VCaP (cell line): Measurements from ENCODE around the gene ERLIN1.

Source experiments
- H3K27ac ChIP-seq: fragments of 450-650 bp; 2 replicates; pipeline ENCODE4 v1.5.1; 2017
- CTCF ChIP-seq: fragments of 450-650 bp; conservative IDR thresholded peaks from 2 replicates; pipeline ENCODE4 v1.5.1; 2017; ENCODE audit warnings: mild to moderate bottlenecking, moderate library complexity

ERLIN1 gene

GRCh38 chr10:100155936-100156335 is 29.9 kb downstream of the ERLIN1 start:
- no peak overlapping the region for H3K27ac ChIP-seq
- TF ChIP-seq CTCF = no peak

GRCh38 chr10:100154666-100155065 is 31.2 kb downstream of the ERLIN1 start:
- H3K27ac ChIP-seq = no peak overlapping the region

GRCh38 chr10:100153239-100153825 is 32.5 kb downstream of the ERLIN1 start:
- no peak for TF ChIP-seq CTCF
- H3K27ac ChIP-seq = no peak overlapping the region

More at GRCh38 chr10:100154666-100155065, 31.2 kb downstream of the ERLIN1 start:
- TF ChIP-seq CTCF = no peak

- no peak overlapping the region for H3K27ac ChIP-seq
- TF ChIP-seq CTCF = no peak
Observed at GRCh38 chr10:100151723-100152300, 34.0 kb downstream of the ERLIN1 start.

- H3K27ac ChIP-seq = no peak overlapping the region
- TF ChIP-seq CTCF = no peak
Observed at GRCh38 chr10:100148353-100149211, 37.2 kb downstream of the ERLIN1 start.

- no peak for TF ChIP-seq CTCF
- H3K27ac ChIP-seq = no peak overlapping the region
Observed at GRCh38 chr10:100146875-100147650, 38.8 kb downstream of the ERLIN1 start.

GRCh38 chr10:100146398-100146797 is 39.4 kb downstream of the ERLIN1 start:
- no peak overlapping the region for H3K27ac ChIP-seq
- TF ChIP-seq CTCF = no peak
